Measurements from ENCODE around the gene RETN. TPM values are rescaled to one million over a fixed set of nuclear protein-coding genes. Genes with fewer than 3 reads are reported as not detected.

RETN gene
- total RNA-seq, 1 donor from 2014 or later = 1.7 TPM

- H3K36me3 ChIP-seq (ENCODE audit: control insufficient read depth, insufficient read depth, low read length) = no peaks in the 10 kb centered on the region
- no peak for DNase-seq (ENCODE audit: low read depth)
- H3K27me3 ChIP-seq (ENCODE audit: control insufficient read depth, insufficient read depth, low read length) = peaks cover 24% of the 10 kb centered on the region
- no peak for TF ChIP-seq CTCF (IDR thresholded peaks at IDR 0.05; ENCODE audit: insufficient read depth, low read length, poor library complexity, severe bottlenecking)
- no peak within 1 kb of the TSS for H3K4me3 ChIP-seq (ENCODE audit: low read depth, low read length)
These were observed 8.0 kb downstream of the RETN start, which contains the start of gene MCEMP1 for GRCh38 chr19:7676854-7677253. Gene MCEMP1 (plus strand): TSS chr19:7677090. CDS start chr19:7677121, 31 bp downstream.

GRCh38 chr19:7677669-7678311 is 8.9 kb downstream of the RETN start:
- Histone ChIP-seq H3K27me3 (ENCODE audit: control insufficient read depth, insufficient read depth, low read length) (peaks cover 19% of the 10 kb centered on the region), H3K36me3 (ENCODE audit: control insufficient read depth, insufficient read depth, low read length) (no peaks in the 10 kb centered on the region), H3K4me3 (ENCODE audit: low read depth, low read length) (no peak overlapping the region)
- TF ChIP-seq CTCF (IDR thresholded peaks at IDR 0.05; ENCODE audit: insufficient read depth, low read length, poor library complexity, severe bottlenecking) = no peak
- no peak for DNase-seq (ENCODE audit: low read depth)

DNA sequence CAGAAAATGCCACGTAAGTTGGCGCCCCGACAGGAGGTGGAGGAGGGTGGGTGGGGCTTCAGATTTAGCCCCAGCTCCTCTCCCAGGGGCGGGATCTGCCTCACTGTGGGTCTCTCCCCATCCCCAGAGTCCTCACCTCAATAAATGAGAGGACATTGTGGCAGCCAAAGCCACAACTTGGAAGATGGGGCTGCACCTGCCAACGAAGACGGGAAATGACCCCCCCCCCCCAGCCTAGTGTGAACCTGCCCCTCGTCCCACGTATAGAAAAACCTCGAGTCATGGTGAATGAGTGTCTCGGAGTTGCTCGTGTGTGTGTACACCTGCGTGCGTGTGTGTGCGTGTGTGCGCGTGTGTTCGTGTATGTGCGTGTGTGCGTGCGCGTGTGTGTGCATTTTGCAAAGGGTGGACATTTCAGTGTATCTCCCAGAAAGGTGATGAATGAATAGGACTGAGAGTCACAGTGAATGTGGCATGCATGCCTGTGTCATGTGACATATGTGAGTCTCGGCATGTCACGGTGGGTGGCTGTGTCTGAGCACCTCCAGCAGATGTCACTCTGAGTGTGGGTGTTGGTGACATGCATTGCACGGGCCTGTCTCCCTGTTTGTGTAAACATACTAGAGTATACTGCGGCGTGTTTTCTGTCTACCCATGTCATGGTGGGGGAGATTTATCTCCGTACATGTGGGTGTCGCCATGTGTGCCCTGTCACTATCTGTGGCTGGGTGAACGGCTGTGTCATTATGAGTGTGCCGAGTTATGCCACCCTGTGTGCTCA is 10.3 kb downstream of the RETN start:
- Histone ChIP-seq H3K27me3 (ENCODE audit: control insufficient read depth, insufficient read depth, low read length) (peaks cover 17% of the 10 kb centered on the region), H3K36me3 (ENCODE audit: control insufficient read depth, insufficient read depth, low read length) (no peaks in the 10 kb centered on the region), H3K4me3 (ENCODE audit: low read depth, low read length) (no peak overlapping the region)
- no peak for DNase-seq (ENCODE audit: low read depth)
- no peak for TF ChIP-seq CTCF (IDR thresholded peaks at IDR 0.05; ENCODE audit: insufficient read depth, low read length, poor library complexity, severe bottlenecking)

GRCh38 chr19:7679771-7680605 is 11.1 kb downstream of the RETN start:
- H3K27me3 ChIP-seq (ENCODE audit: control insufficient read depth, insufficient read depth, low read length) = peaks cover 15% of the 10 kb centered on the region
- TF ChIP-seq CTCF (IDR thresholded peaks at IDR 0.05; ENCODE audit: insufficient read depth, low read length, poor library complexity, severe bottlenecking) = no peak
- peak overlapping the region; percentile 15 for H3K4me3 ChIP-seq (ENCODE audit: low read depth, low read length)
- no peak for DNase-seq (ENCODE audit: low read depth)
- no peaks in the 10 kb centered on the region for H3K36me3 ChIP-seq (ENCODE audit: control insufficient read depth, insufficient read depth, low read length)

GRCh38 chr19:7680606-7681339 is 11.9 kb downstream of the RETN start, which contains the start of gene TRAPPC5:
Gene TRAPPC5 (plus strand): TSS chr19:7680833. CDS start chr19:7682254, 1,421 bp downstream.
- DNase-seq (ENCODE audit: low read depth) = peak; percentile 41
- Histone ChIP-seq H3K4me3 (ENCODE audit: low read depth, low read length) (peak within 1 kb of the TSS; percentile 100), H3K36me3 (ENCODE audit: control insufficient read depth, insufficient read depth, low read length) (no peaks in the 10 kb centered on the region), H3K27me3 (ENCODE audit: control insufficient read depth, insufficient read depth, low read length) (peaks cover 15% of the 10 kb centered on the region)
- TF ChIP-seq CTCF (IDR thresholded peaks at IDR 0.05; ENCODE audit: insufficient read depth, low read length, poor library complexity, severe bottlenecking) = peak; percentile 5

Data from kidney epithelial cell (primary cell).